Measurements from ENCODE around the gene LIX1. TPM values are rescaled to one million over a fixed set of nuclear protein-coding genes. Genes with fewer than 3 reads are reported as not detected.

LIX1 gene
- total and polyA plus RNA-seq, 7 donors = 0.54 to 3.6 (median 1.7) TPM; not detected in 2

GRCh38 chr5:97074859-97075489 is 67.4 kb downstream of the LIX1 start:
- no peaks in the 10 kb centered on the region for H3K36me3 ChIP-seq
- peaks cover 0 to 15% (median 10%) of the 10 kb centered on the region in 4 donors for H3K4me1 ChIP-seq
- no peak overlapping the region for H3K27ac ChIP-seq
- DNase-seq = no peak
- no peak for TF ChIP-seq POLR2AphosphoS5 (IDR thresholded peaks at IDR 0.05)
- TF ChIP-seq EP300 (IDR thresholded peaks at IDR 0.05) = no peak
- TF ChIP-seq, protein P1, sequence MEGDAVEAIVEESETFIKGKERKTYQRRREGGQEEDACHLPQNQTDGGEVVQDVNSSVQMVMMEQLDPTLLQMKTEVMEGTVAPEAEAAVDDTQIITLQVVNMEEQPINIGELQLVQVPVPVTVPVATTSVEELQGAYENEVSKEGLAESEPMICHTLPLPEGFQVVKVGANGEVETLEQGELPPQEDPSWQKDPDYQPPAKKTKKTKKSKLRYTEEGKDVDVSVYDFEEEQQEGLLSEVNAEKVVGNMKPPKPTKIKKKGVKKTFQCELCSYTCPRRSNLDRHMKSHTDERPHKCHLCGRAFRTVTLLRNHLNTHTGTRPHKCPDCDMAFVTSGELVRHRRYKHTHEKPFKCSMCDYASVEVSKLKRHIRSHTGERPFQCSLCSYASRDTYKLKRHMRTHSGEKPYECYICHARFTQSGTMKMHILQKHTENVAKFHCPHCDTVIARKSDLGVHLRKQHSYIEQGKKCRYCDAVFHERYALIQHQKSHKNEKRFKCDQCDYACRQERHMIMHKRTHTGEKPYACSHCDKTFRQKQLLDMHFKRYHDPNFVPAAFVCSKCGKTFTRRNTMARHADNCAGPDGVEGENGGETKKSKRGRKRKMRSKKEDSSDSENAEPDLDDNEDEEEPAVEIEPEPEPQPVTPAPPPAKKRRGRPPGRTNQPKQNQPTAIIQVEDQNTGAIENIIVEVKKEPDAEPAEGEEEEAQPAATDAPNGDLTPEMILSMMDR (IDR thresholded peaks at IDR 0.05) = no peak
- no peak for TF ChIP-seq POLR2A (IDR thresholded peaks at IDR 0.05)
- H3K4me3 ChIP-seq = no peak overlapping the region
- intact Hi-C loops (cut with DNase I) = no loop called here
- 16 to 52% methylated on average over 4 of the region's 4 CpGs for WGBS, 2 donors
- H3K9me3 ChIP-seq = no peaks in the 10 kb centered on the region
- no peaks in the 10 kb centered on the region for H3K27me3 ChIP-seq

DNA sequence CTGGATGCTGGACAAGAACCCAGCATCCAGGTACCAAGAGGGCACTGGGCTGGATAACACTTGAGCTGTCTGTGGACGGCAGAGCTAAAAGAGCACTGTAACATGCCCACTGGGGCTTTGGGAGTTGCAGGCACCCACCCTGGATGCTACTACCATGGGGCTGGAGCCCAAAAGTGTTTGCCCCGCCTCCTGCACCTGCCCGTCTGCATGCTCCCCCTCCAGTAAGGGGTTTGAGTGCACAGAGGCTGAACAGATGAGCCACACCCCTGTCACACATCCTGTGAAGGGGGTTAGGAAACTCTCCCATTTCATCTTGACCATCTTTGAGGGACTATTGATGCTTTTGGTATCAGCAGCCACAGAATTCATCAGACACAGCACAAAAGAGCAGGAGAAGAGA is 69.0 kb downstream of the LIX1 start:
- Histone ChIP-seq H3K27ac (no peak overlapping the region), H3K36me3 (no peaks in the 10 kb centered on the region)
- WGBS, 2 donors = 85 to 97% methylated on average over 3 of the region's 3 CpGs

DNA sequence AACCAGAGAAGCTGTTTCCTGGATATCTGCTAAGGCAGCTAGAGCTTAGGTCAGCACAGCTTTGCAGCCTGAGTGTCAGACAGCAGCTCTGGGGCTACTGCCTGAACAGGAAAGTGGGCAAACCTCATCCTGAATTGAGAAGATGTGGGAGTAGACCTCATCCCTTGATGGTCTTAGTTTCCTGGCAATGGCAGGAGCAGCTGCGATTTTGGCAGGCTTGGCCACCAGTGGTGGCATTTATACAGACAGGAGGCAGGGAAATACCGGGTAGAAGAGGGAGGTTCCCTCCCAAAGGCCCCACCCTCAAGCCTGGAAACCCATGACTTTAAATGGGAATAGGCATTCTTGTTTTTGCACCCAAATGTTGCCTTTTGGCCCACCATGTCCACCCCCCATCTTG is 69.7 kb downstream of the LIX1 start:
- no peak for TF ChIP-seq EP300 (IDR thresholded peaks at IDR 0.05)
- TF ChIP-seq, protein P1 (IDR thresholded peaks at IDR 0.05) = no peak
- TF ChIP-seq POLR2A (IDR thresholded peaks at IDR 0.05) = no peak
- 76 to 92% methylated on average over 2 of the region's 2 CpGs for WGBS, 2 donors
- H3K36me3 ChIP-seq = no peaks in the 10 kb centered on the region
- DNase-seq = no peak
- peaks cover 0 to 19% (median 12%) of the 10 kb centered on the region in 4 donors for H3K4me1 ChIP-seq
- no peaks in the 10 kb centered on the region for H3K27me3 ChIP-seq
- no peak overlapping the region for H3K4me3 ChIP-seq
- intact Hi-C loops (cut with DNase I) = no loop called here
- H3K9me3 ChIP-seq = no peaks in the 10 kb centered on the region
- H3K27ac ChIP-seq = no peak overlapping the region

More for the DNA sequence above, 69.0 kb downstream of the LIX1 start:
- no peak overlapping the region for H3K4me3 ChIP-seq
- TF ChIP-seq, protein P1 (IDR thresholded peaks at IDR 0.05) = no peak
- TF ChIP-seq POLR2AphosphoS5 (IDR thresholded peaks at IDR 0.05) = no peak
- no peak for TF ChIP-seq POLR2A (IDR thresholded peaks at IDR 0.05)
- no peak for TF ChIP-seq EP300 (IDR thresholded peaks at IDR 0.05)
- no peaks in the 10 kb centered on the region for H3K27me3 ChIP-seq
- H3K9me3 ChIP-seq = no peaks in the 10 kb centered on the region
- no peak for DNase-seq
- H3K4me1 ChIP-seq = peaks cover 0 to 15% (median 10%) of the 10 kb centered on the region in 4 donors
- intact Hi-C loops (cut with DNase I) = no loop called here

- no peak for TF ChIP-seq POLR2AphosphoS5 (IDR thresholded peaks at IDR 0.05)
- Histone ChIP-seq H3K9me3 (no peaks in the 10 kb centered on the region), H3K4me1 (peaks cover 0 to 26% (median 19%) of the 10 kb centered on the region in 4 donors), H3K27me3 (no peaks in the 10 kb centered on the region), H3K36me3 (no peaks in the 10 kb centered on the region), H3K4me3 (no peak overlapping the region), H3K27ac (peak overlapping the region in 3 of 4 donors; percentile 69 to 81 (median 78))
- intact Hi-C loops (cut with DNase I) = no loop called here
- no peak for DNase-seq
- WGBS, 2 donors = 84 to 93% methylated on average over 4 of the region's 4 CpGs
These were observed 70.4 kb downstream of the LIX1 start for GRCh38 chr5:97071993-97072392.

- H3K36me3 ChIP-seq = no peaks in the 10 kb centered on the region
These were observed 71.3 kb downstream of the LIX1 start for GRCh38 chr5:97071101-97071500.

More at GRCh38 chr5:97071101-97071500, 71.3 kb downstream of the LIX1 start:
- 71 to 78% methylated on average over 8 of the region's 8 CpGs for WGBS, 2 donors
- peak; percentile 83 for DNase-seq
- Histone ChIP-seq H3K4me1 (peaks cover 0 to 32% (median 19%) of the 10 kb centered on the region in 4 donors), H3K27me3 (no peaks in the 10 kb centered on the region), H3K9me3 (no peaks in the 10 kb centered on the region), H3K4me3 (no peak overlapping the region), H3K27ac (peak overlapping the region; percentile 15 to 81 (median 74))
- intact Hi-C loops (cut with DNase I) = no loop called here
- TF ChIP-seq POLR2A (IDR thresholded peaks at IDR 0.05) = no peak
- TF ChIP-seq, protein P1 (IDR thresholded peaks at IDR 0.05) = no peak
- peak in 1 of 4 donors; percentile 45 for TF ChIP-seq EP300 (IDR thresholded peaks at IDR 0.05)
- TF ChIP-seq POLR2AphosphoS5 (IDR thresholded peaks at IDR 0.05) = peak; percentile 33 to 70 (median 64)
